NCI-H69 (cell line): ENCODE measurements around the gene DNHD1.

Experiments used
- DNase-seq: peaks from one replicate; lab custom pipeline; 2025; lab: John Stamatoyannopoulos, UW

Gene DNHD1

GRCh38 chr11:6565325-6565724 is 68.2 kb downstream of the DNHD1 start:
- no peak for DNase-seq

- no peak for DNase-seq
Measured at GRCh38 chr11:6565988-6566703, 69.1 kb downstream of the DNHD1 start.

- DNase-seq: no peak
Measured at GRCh38 chr11:6566704-6567370, 69.8 kb downstream of the DNHD1 start.

GRCh38 chr11:6567371-6567745 is 70.3 kb downstream of the DNHD1 start:
- no peak for DNase-seq

- peak; percentile 66 for DNase-seq
Measured at GRCh38 chr11:6568191-6568918, 71.3 kb downstream of the DNHD1 start.

- no peak for DNase-seq
Measured at GRCh38 chr11:6569706-6570105, 72.6 kb downstream of the DNHD1 start.

GRCh38 chr11:6570691-6571427 is 73.8 kb downstream of the DNHD1 start:
- no peak for DNase-seq

GRCh38 chr11:6571434-6572008 is 74.4 kb downstream of the DNHD1 start:
- no peak for DNase-seq

GRCh38 chr11:6572215-6572614 is 75.1 kb downstream of the DNHD1 start:
- DNase-seq: no peak

GRCh38 chr11:6574816-6575715 is 78.0 kb downstream of the DNHD1 start:
- DNase-seq: no peak

GRCh38 chr11:6576471-6577373 is 79.6 kb downstream of the DNHD1 start:
- peak; percentile 74 for DNase-seq

GRCh38 chr11:6578134-6578533 is 81.1 kb downstream of the DNHD1 start:
- no peak for DNase-seq

GRCh38 chr11:6579681-6580080 is 82.6 kb downstream of the DNHD1 start:
- DNase-seq: no peak

- DNase-seq: no peak
Measured at GRCh38 chr11:6583584-6583983, 86.5 kb downstream of the DNHD1 start.

GRCh38 chr11:6584528-6584927 is 87.4 kb downstream of the DNHD1 start:
- no peak for DNase-seq

GRCh38 chr11:6586434-6587359 is 89.6 kb downstream of the DNHD1 start:
- DNase-seq: peak; percentile 77

GRCh38 chr11:6587360-6587953 is 90.4 kb downstream of the DNHD1 start:
- peak; percentile 7 for DNase-seq

GRCh38 chr11:6588018-6588417 is 90.9 kb downstream of the DNHD1 start:
- no peak for DNase-seq
